ENCODE results near the gene THBS2.
"Not testable (repeated sequence)": the region's sequence is repeated elsewhere in the genome, so short reads cannot be mapped to it uniquely, and the experiment has no call there.

THBS2 gene

GRCh38 chr6:169253337-169254238 is at the start of gene THBS2:
THBS2 (minus strand) TSS chr6:169253846; CDS start chr6:169250784, 3,062 bp downstream.
- no peak for DNase-seq

- DNase-seq = no peak
Observed at GRCh38 chr6:169302716-169303115, 49.1 kb upstream of the THBS2 start.

- DNase-seq = no peak
Observed at GRCh38 chr6:169302255-169302654, 48.6 kb upstream of the THBS2 start.

GRCh38 chr6:169300916-169301315 is 47.3 kb upstream of the THBS2 start:
- no peak for DNase-seq

GRCh38 chr6:169298626-169299025 is 45.0 kb upstream of the THBS2 start:
- not testable (repeated sequence) for DNase-seq

GRCh38 chr6:169296622-169297021 is 43.0 kb upstream of the THBS2 start:
- DNase-seq = no peak

- no peak for DNase-seq
Observed at GRCh38 chr6:169296170-169296569, 42.5 kb upstream of the THBS2 start.

GRCh38 chr6:169293196-169293595 is 39.5 kb upstream of the THBS2 start:
- no peak for DNase-seq

- no peak for DNase-seq
Observed at GRCh38 chr6:169292338-169293124, 38.9 kb upstream of the THBS2 start.

GRCh38 chr6:169291646-169292337 is 38.1 kb upstream of the THBS2 start:
- no peak for DNase-seq

- no peak for DNase-seq
Observed at GRCh38 chr6:169291148-169291547, 37.5 kb upstream of the THBS2 start.

- DNase-seq = no peak
Observed at GRCh38 chr6:169289619-169290339, 36.1 kb upstream of the THBS2 start.

- no peak for DNase-seq
Observed at GRCh38 chr6:169289257-169289618, 35.6 kb upstream of the THBS2 start.

GRCh38 chr6:169288591-169288990 is 34.9 kb upstream of the THBS2 start:
- DNase-seq = no peak

GRCh38 chr6:169287675-169288074 is 34.0 kb upstream of the THBS2 start:
- no peak for DNase-seq

GRCh38 chr6:169286961-169287360 is 33.3 kb upstream of the THBS2 start:
- DNase-seq = no peak

GRCh38 chr6:169285165-169285564 is 31.5 kb upstream of the THBS2 start:
- DNase-seq = no peak

- no peak for DNase-seq
Observed at GRCh38 chr6:169283924-169284323, 30.3 kb upstream of the THBS2 start.

GRCh38 chr6:169282043-169282442 is 28.4 kb upstream of the THBS2 start:
- DNase-seq = no peak

GRCh38 chr6:169277619-169278018 is 24.0 kb upstream of the THBS2 start:
- DNase-seq = no peak

- no peak for DNase-seq
Observed at GRCh38 chr6:169274781-169275180, 21.1 kb upstream of the THBS2 start.

GRCh38 chr6:169273511-169273910 is 19.9 kb upstream of the THBS2 start:
- no peak for DNase-seq

GRCh38 chr6:169271877-169272216 is 18.2 kb upstream of the THBS2 start:
- DNase-seq = no peak
